Heart left ventricle (tissue), 13 donors: ENCODE measurements around the gene EXOC5.

Experiments used
- CTCF ChIP-seq, 12 donors: fragments of 200-600 bp; sonication (generic) in 4 of 12; IDR thresholded peaks; one replicate each; pipeline versions ENCODE4 v1.5.0 to v1.8.0; 2018 to 2022; ENCODE audit warnings: antibody characterized with exemption in 12 of 12, mild to moderate bottlenecking in 5 of 12
- POLR2A ChIP-seq, 2 donors: fragments of 450-650 bp; IDR thresholded peaks; one replicate each; pipeline ENCODE4 v1.6.1; 2017; ENCODE audit warnings: antibody characterized with exemption in 2 of 2, mild to moderate bottlenecking in 2 of 2, moderate library complexity in 2 of 2
- donor health status: ischemic (EF 13 %, LVEDD 7.1; RV severe dilation, severe dysfunction).
- donor health status: DM: no; HTN: yes; CAD: no.
- donor health status: DM: no; HTN: no; CAD: no.
- donor health status: ischemic (EF 25% LVEDD 6.9; RV normal size, moderate dysfunction).
- donor health status: ischemic (EF 25% LVEDD 5.7; RV mildly dilated, moderate dysfunction).
- donor health status: ischemic (EF 35%, LVEDD 5.7; RV mildly dilated, moderate dysfunction).
- donor health status: nonischemic (EF 11% LVEDD 7.7; RV severe dilation, severe dysfunction).
- donor health status: DM: yes; HTN: yes; CAD: no.
- donor health status: PGD.
- donor health status: ischemic (EF 29% LVEDD 5.4; RV normal size, mild dysfunction).
- donor health status: nonischemic (EF 23%, LVEDD 6.1; RV moderate dilation, normal function).

GRCh38 chr14:57209561-57209960, 59.1 kb downstream of the EXOC5 start:
- no peak for TF ChIP-seq CTCF (IDR thresholded peaks at IDR 0.05)
- TF ChIP-seq POLR2A (IDR thresholded peaks at IDR 0.05), result no peak
